ENCODE data around the gene SLC25A30.
"Not testable (repeated sequence)": the region's sequence is repeated elsewhere in the genome, so short reads cannot be mapped to it uniquely, and the experiment has no call there.

Gene SLC25A30

GRCh38 chr13:45388664-45389063 lies 29.5 kb downstream of the SLC25A30 start:
- DNase-seq, result no peak

GRCh38 chr13:45386892-45387575 lies 31.1 kb downstream of the SLC25A30 start:
- DNase-seq, result not testable (repeated sequence)

- DNase-seq, result no peak
These were observed 32.1 kb downstream of the SLC25A30 start for GRCh38 chr13:45385907-45386553.

- DNase-seq, result no peak
These were observed 32.9 kb downstream of the SLC25A30 start for GRCh38 chr13:45385320-45385719.

GRCh38 chr13:45384474-45385174 lies 33.5 kb downstream of the SLC25A30 start:
- no peak for DNase-seq

GRCh38 chr13:45382739-45383138 lies 35.4 kb downstream of the SLC25A30 start:
- DNase-seq, result not testable (repeated sequence)

GRCh38 chr13:45381196-45381595 lies 37.0 kb downstream of the SLC25A30 start:
- no peak for DNase-seq

GRCh38 chr13:45380708-45381107 lies 37.5 kb downstream of the SLC25A30 start:
- DNase-seq, result not testable (repeated sequence)

- DNase-seq, result not testable (repeated sequence)
These were observed 38.7 kb downstream of the SLC25A30 start for GRCh38 chr13:45379516-45379915.

- DNase-seq, result not testable (repeated sequence)
These were observed 39.4 kb downstream of the SLC25A30 start for GRCh38 chr13:45378786-45379185.

- not testable (repeated sequence) for DNase-seq
These were observed 40.9 kb downstream of the SLC25A30 start for GRCh38 chr13:45377314-45377713.

GRCh38 chr13:45376651-45377050 lies 41.5 kb downstream of the SLC25A30 start:
- DNase-seq, result not testable (repeated sequence)

GRCh38 chr13:45374917-45375316 lies 43.3 kb downstream of the SLC25A30 start:
- DNase-seq, result no peak

GRCh38 chr13:45373162-45373547 lies 45.0 kb downstream of the SLC25A30 start:
- no peak for DNase-seq

- DNase-seq, result no peak
These were observed 45.7 kb downstream of the SLC25A30 start for GRCh38 chr13:45372189-45373161.

- peak; percentile 58 to 62 for DNase-seq
These were observed 47.2 kb downstream of the SLC25A30 start for GRCh38 chr13:45370922-45371406.

- DNase-seq, result no peak
These were observed 49.1 kb downstream of the SLC25A30 start for GRCh38 chr13:45369116-45369515.

- DNase-seq, result no peak
These were observed 49.6 kb downstream of the SLC25A30 start for GRCh38 chr13:45368571-45368970.

- peak in 1 of 2 donors; percentile 26 for DNase-seq
These were observed 50.2 kb downstream of the SLC25A30 start for GRCh38 chr13:45368005-45368404.

GRCh38 chr13:45367358-45367757 lies 50.8 kb downstream of the SLC25A30 start:
- DNase-seq, result peak; percentile 86 to 91

GRCh38 chr13:45365558-45365885 lies 52.7 kb downstream of the SLC25A30 start:
- no peak for DNase-seq

GRCh38 chr13:45364876-45365557 lies 53.2 kb downstream of the SLC25A30 start:
- no peak for DNase-seq
